HCT116 (cell line): ENCODE results near the gene RAP1A. TPM values are rescaled to one million over a fixed set of nuclear protein-coding genes. Genes with fewer than 3 reads are reported as not detected.

ENCODE experiments used
- ATAC-seq: fragments of 200-7000 bp; cut with Tn5 transposase; 2 replicates; pipeline ENCODE4 v1.9.1; 2020; ENCODE audit warnings: mild to moderate bottlenecking, moderate library complexity
- BruUV-seq: library from RNA; stranded (reverse); fragments of 400-500 nt; replicated peaks from 2 replicates; lab custom pipeline; 2021; lab: Mats Ljungman, UMichigan
- CTCF ChIA-PET: fragments of 300-600 bp; sonication (Branson Sonifier 250); formaldehyde crosslinking; loops from one replicate; lab custom pipeline; 2021; ENCODE audit warnings: antibody characterized with exemption; lab: Charles Lee
- POLR2A ChIA-PET: fragments of 300-600, 350-600 bp; sonication (Branson Sonifier 250); formaldehyde crosslinking; loops from one replicate; lab custom pipeline; 2021; ENCODE audit warnings: antibody characterized with exemption; lab: Charles Lee
- RAD21 ChIA-PET, 2 experiments: fragments of 300-600 bp; sonication (Branson Sonifier 250); formaldehyde crosslinking; loops; one replicate each; lab custom pipeline; 2023; ENCODE audit warnings: low total read pairs in 2 of 2; ENCODE audit not compliant: uncharacterized antibody in 2 of 2, unreplicated experiment in 2 of 2, low non-redundant PET in 1 of 2; lab: Charles Lee
- DNase-seq: peaks from one replicate; pipeline ENCODE4 v3.0.0-alpha.2; 2010; ENCODE audit warnings: low read depth, low spot score
- H2AFZ ChIP-seq: fragments of 200-600 bp; shearing (Covaris generic), sonication (generic); 2 replicates; pipeline ENCODE4 v1.6.1; 2017; ENCODE audit warnings: low read depth, mixed run types, mixed read lengths, antibody characterized with exemption, low read length; ENCODE audit not compliant: poor library complexity, severe bottlenecking
- H3K27ac ChIP-seq: 2 replicates; pipeline ENCODE4 v1.5.1; 2012; ENCODE audit warnings: low read depth, low read length
- H3K27me3 ChIP-seq: fragments of 200-600 bp; sonication (generic); 2 replicates; pipeline ENCODE4 v1.6.1; 2016; ENCODE audit warnings: mixed run types, low read length, mixed read lengths; ENCODE audit not compliant: insufficient read depth
- H3K36me3 ChIP-seq, 2 experiments: fragments of 200-500 bp in 1 of 2; fragments of 200-600 bp in 1 of 2; sonication (Bioruptor generic) in 1 of 2; sonication (generic) in 1 of 2; 2 replicates each; pipeline versions ENCODE4 v1.5.1 to v1.6.1; 2014 to 2016; ENCODE audit warnings: low read length in 2 of 2, inconsistent platforms in 1 of 2, mixed read lengths in 1 of 2, mixed run types in 1 of 2; ENCODE audit not compliant: insufficient read depth in 2 of 2, control insufficient read depth in 1 of 2
- H3K4me1 ChIP-seq, 2 experiments: fragments of 200-600 bp in 1 of 2; sonication (generic) in 1 of 2; 2 replicates each; pipeline versions ENCODE4 v1.5.1 to v1.6.1; 2012 to 2017; ENCODE audit warnings: low read length in 2 of 2, inconsistent platforms in 1 of 2, mild to moderate bottlenecking in 1 of 2, mixed read lengths in 1 of 2, mixed run types in 1 of 2, moderate library complexity in 1 of 2; ENCODE audit not compliant: insufficient read depth in 2 of 2, control insufficient read depth in 1 of 2
- H3K4me2 ChIP-seq: fragments of 200-600 bp; sonication (generic); 2 replicates; pipeline ENCODE4 v1.6.1; 2017; ENCODE audit warnings: mixed run types, low read length, mixed read lengths
- H3K4me3 ChIP-seq, 2 experiments: fragments of 200-600 bp in 1 of 2; sonication (generic) in 1 of 2; replicated peaks in 1 of 2; 2 replicates each; pipeline ENCODE4 v1.5.1; 2011 to 2016; ENCODE audit warnings: low read length in 2 of 2, control low read depth in 1 of 2, low read depth in 1 of 2, mild to moderate bottlenecking in 1 of 2, mixed read lengths in 1 of 2, mixed run types in 1 of 2
- H3K79me2 ChIP-seq: fragments of 200-600 bp; sonication (generic); 2 replicates; pipeline ENCODE4 v1.6.1; 2017; ENCODE audit warnings: mild to moderate bottlenecking, mixed run types, low read length, moderate library complexity, mixed read lengths; ENCODE audit not compliant: insufficient read depth
- H3K9ac ChIP-seq: fragments of 200-600 bp; sonication (generic); 2 replicates; pipeline ENCODE4 v1.6.1; 2016; ENCODE audit warnings: low read length, mixed read lengths
- H3K9me2 ChIP-seq: fragments of 200-600 bp; sonication (generic), shearing (Covaris generic); 2 replicates; pipeline ENCODE4 v1.6.1; 2017; ENCODE audit warnings: mixed run types, mild to moderate bottlenecking, moderate library complexity; ENCODE audit not compliant: insufficient read depth
- H3K9me3 ChIP-seq, 2 experiments: fragments of 200-500 bp in 1 of 2; fragments of 200-600 bp in 1 of 2; sonication (Bioruptor generic) in 1 of 2; sonication (generic) in 1 of 2; 2 replicates each; pipeline ENCODE4 v1.6.1; 2014 to 2017; ENCODE audit warnings: low read length in 2 of 2, mixed read lengths in 2 of 2, inconsistent platforms in 1 of 2, low read depth in 1 of 2, mild to moderate bottlenecking in 1 of 2, mixed run types in 1 of 2, moderate library complexity in 1 of 2; ENCODE audit not compliant: control insufficient read depth in 1 of 2, insufficient read depth in 1 of 2
- H4K20me1 ChIP-seq: fragments of 200-600 bp; sonication (generic), shearing (Covaris generic); 2 replicates; pipeline ENCODE4 v1.6.1; 2017; ENCODE audit warnings: mixed run types, mild to moderate bottlenecking, moderate library complexity; ENCODE audit not compliant: insufficient read depth
- CBX3 ChIP-seq: IDR thresholded peaks from 2 replicates; pipeline ENCODE4 v1.6.1; 2012; ENCODE audit warnings: low read depth
- CEBPB ChIP-seq: IDR thresholded peaks from 2 replicates; pipeline ENCODE4 v1.6.1; 2012; ENCODE audit warnings: low read depth
- EGR1 ChIP-seq: IDR thresholded peaks from 2 replicates; pipeline ENCODE4 v1.6.1; 2012; ENCODE audit warnings: low read depth
- ELF1 ChIP-seq: IDR thresholded peaks from 2 replicates; pipeline ENCODE4 v1.6.1; 2012; ENCODE audit warnings: low read depth, borderline replicate concordance
- EZH2phosphoT487 ChIP-seq: fragments of 200-600 bp; IDR thresholded peaks from 2 replicates; pipeline ENCODE4 v1.6.1; 2018; ENCODE audit warnings: antibody characterized with exemption, borderline replicate concordance
- JUND ChIP-seq: IDR thresholded peaks from 2 replicates; pipeline ENCODE4 v1.6.1; 2012
- POLR2AphosphoS5 ChIP-seq: IDR thresholded peaks from 2 replicates; pipeline ENCODE4 v1.6.1; 2011; ENCODE audit warnings: mild to moderate bottlenecking, low read depth, low read length, moderate library complexity
- RAD21 ChIP-seq: IDR thresholded peaks from 2 replicates; pipeline ENCODE4 v1.6.1; 2012; ENCODE audit warnings: low read depth, mild to moderate bottlenecking
- SIN3A ChIP-seq: IDR thresholded peaks from 2 replicates; pipeline ENCODE4 v1.6.1; 2012; ENCODE audit warnings: low read depth
- SRF ChIP-seq: IDR thresholded peaks from 2 replicates; pipeline ENCODE4 v1.6.1; 2012; ENCODE audit warnings: low read depth
- YY1 ChIP-seq: IDR thresholded peaks from 2 replicates; pipeline ENCODE4 v1.6.1; 2011; ENCODE audit warnings: low read length, low read depth, moderate library complexity, mild to moderate bottlenecking; ENCODE audit not compliant: insufficient replicate concordance; ENCODE audit errors: extremely low read depth
- ZFX ChIP-seq: fragments of 450-650 bp; IDR thresholded peaks from 2 replicates; pipeline ENCODE4 v1.6.1; 2017
- intact Hi-C: fragments of 100-400 bp; cut with micrococcal nuclease; formaldehyde crosslinking; loops from 2 replicates; pipeline ENCODE4 v1.10.0; 2022
- total RNA-seq: library from RNA; stranded (reverse); gene quantifications from one replicate; pipeline ENCODE4 v1.2.1, GENCODE V29; 2021; ENCODE audit not compliant: unreplicated experiment
- TF ChIP-seq, protein P1 (sequence below): IDR thresholded peaks from 2 replicates; pipeline ENCODE4 v1.6.1; 2012
- TF ChIP-seq, protein P2 (sequence below): IDR thresholded peaks from 2 replicates; pipeline ENCODE4 v1.6.1; 2012
- TF ChIP-seq, protein P3 (sequence below): IDR thresholded peaks from 2 replicates; pipeline ENCODE4 v1.6.1; 2012; ENCODE audit warnings: low read depth
- TF ChIP-seq, protein P4 (sequence below): IDR thresholded peaks from 2 replicates; pipeline ENCODE4 v1.6.1; 2011; ENCODE audit warnings: mild to moderate bottlenecking, low read length, moderate library complexity; ENCODE audit not compliant: insufficient replicate concordance; ENCODE audit errors: extremely low read depth
- TF ChIP-seq, protein P5 (sequence below), 3 experiments: fragments of 200-600 bp in 1 of 3; sonication (generic) in 1 of 3; IDR thresholded peaks in 2 of 3; conservative IDR thresholded peaks in 1 of 3; 2 replicates each; pipeline ENCODE4 v1.5.1; 2012 to 2017; ENCODE audit warnings: low read depth in 2 of 3, low read length in 2 of 3, antibody characterized with exemption in 1 of 3, borderline replicate concordance in 1 of 3, control low read depth in 1 of 3, mild to moderate bottlenecking in 1 of 3, mixed read lengths in 1 of 3, mixed run types in 1 of 3, moderate library complexity in 1 of 3; ENCODE audit not compliant: insufficient read depth in 1 of 3

RAP1A gene
- total RNA-seq, 1 experiment from 2014 or later: 46.2 TPM

DNA sequence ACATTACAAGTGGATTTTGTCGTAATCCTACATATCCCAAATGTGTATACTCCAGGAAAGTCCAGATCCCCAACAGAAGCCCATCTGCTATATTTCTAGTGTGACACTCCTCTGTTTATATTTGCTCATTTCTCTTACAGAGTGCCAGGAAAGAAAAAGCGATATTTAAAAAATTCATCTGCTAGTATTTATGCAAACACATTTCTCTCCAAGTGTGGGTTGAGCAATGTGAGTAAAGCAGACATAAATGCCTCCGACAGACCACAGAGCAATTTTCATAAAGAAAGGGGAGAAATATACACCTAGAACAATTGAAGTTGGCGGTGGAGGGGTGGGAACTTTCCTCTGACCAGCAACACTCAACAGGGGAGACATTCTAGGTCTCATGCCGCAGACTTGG is 22.2 kb upstream of the RAP1A start:
- H3K4me1 ChIP-seq: peaks cover 15 to 19% of the 10 kb centered on the region in 2 experiments
- H3K9ac ChIP-seq: no peak overlapping the region
- H3K79me2 ChIP-seq: no peaks in the 10 kb centered on the region
- no peaks in the 10 kb centered on the region for H3K36me3 ChIP-seq
- no peak overlapping the region for H3K27ac ChIP-seq
- H3K4me2 ChIP-seq: no peak overlapping the region
- no peak for TF ChIP-seq ZFX
- no peak for TF ChIP-seq ELF1
- TF ChIP-seq, protein P1, sequence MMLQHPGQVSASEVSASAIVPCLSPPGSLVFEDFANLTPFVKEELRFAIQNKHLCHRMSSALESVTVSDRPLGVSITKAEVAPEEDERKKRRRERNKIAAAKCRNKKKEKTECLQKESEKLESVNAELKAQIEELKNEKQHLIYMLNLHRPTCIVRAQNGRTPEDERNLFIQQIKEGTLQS: no peak
- TF ChIP-seq, protein P2, sequence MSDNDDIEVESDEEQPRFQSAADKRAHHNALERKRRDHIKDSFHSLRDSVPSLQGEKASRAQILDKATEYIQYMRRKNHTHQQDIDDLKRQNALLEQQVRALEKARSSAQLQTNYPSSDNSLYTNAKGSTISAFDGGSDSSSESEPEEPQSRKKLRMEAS: no peak
- TF ChIP-seq CEBPB: no peak
- TF ChIP-seq POLR2AphosphoS5: no peak
- no peak for TF ChIP-seq EGR1
- TF ChIP-seq, protein P3, sequence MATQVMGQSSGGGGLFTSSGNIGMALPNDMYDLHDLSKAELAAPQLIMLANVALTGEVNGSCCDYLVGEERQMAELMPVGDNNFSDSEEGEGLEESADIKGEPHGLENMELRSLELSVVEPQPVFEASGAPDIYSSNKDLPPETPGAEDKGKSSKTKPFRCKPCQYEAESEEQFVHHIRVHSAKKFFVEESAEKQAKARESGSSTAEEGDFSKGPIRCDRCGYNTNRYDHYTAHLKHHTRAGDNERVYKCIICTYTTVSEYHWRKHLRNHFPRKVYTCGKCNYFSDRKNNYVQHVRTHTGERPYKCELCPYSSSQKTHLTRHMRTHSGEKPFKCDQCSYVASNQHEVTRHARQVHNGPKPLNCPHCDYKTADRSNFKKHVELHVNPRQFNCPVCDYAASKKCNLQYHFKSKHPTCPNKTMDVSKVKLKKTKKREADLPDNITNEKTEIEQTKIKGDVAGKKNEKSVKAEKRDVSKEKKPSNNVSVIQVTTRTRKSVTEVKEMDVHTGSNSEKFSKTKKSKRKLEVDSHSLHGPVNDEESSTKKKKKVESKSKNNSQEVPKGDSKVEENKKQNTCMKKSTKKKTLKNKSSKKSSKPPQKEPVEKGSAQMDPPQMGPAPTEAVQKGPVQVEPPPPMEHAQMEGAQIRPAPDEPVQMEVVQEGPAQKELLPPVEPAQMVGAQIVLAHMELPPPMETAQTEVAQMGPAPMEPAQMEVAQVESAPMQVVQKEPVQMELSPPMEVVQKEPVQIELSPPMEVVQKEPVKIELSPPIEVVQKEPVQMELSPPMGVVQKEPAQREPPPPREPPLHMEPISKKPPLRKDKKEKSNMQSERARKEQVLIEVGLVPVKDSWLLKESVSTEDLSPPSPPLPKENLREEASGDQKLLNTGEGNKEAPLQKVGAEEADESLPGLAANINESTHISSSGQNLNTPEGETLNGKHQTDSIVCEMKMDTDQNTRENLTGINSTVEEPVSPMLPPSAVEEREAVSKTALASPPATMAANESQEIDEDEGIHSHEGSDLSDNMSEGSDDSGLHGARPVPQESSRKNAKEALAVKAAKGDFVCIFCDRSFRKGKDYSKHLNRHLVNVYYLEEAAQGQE: no peak
- no peak for TF ChIP-seq SIN3A
- TF ChIP-seq YY1: no peak
- no peak for TF ChIP-seq EZH2phosphoT487
- TF ChIP-seq RAD21: no peak
- TF ChIP-seq, protein P4, sequence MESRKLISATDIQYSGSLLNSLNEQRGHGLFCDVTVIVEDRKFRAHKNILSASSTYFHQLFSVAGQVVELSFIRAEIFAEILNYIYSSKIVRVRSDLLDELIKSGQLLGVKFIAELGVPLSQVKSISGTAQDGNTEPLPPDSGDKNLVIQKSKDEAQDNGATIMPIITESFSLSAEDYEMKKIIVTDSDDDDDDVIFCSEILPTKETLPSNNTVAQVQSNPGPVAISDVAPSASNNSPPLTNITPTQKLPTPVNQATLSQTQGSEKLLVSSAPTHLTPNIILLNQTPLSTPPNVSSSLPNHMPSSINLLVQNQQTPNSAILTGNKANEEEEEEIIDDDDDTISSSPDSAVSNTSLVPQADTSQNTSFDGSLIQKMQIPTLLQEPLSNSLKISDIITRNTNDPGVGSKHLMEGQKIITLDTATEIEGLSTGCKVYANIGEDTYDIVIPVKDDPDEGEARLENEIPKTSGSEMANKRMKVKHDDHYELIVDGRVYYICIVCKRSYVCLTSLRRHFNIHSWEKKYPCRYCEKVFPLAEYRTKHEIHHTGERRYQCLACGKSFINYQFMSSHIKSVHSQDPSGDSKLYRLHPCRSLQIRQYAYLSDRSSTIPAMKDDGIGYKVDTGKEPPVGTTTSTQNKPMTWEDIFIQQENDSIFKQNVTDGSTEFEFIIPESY: no peak
- no peak for TF ChIP-seq CBX3
- TF ChIP-seq, protein P5, sequence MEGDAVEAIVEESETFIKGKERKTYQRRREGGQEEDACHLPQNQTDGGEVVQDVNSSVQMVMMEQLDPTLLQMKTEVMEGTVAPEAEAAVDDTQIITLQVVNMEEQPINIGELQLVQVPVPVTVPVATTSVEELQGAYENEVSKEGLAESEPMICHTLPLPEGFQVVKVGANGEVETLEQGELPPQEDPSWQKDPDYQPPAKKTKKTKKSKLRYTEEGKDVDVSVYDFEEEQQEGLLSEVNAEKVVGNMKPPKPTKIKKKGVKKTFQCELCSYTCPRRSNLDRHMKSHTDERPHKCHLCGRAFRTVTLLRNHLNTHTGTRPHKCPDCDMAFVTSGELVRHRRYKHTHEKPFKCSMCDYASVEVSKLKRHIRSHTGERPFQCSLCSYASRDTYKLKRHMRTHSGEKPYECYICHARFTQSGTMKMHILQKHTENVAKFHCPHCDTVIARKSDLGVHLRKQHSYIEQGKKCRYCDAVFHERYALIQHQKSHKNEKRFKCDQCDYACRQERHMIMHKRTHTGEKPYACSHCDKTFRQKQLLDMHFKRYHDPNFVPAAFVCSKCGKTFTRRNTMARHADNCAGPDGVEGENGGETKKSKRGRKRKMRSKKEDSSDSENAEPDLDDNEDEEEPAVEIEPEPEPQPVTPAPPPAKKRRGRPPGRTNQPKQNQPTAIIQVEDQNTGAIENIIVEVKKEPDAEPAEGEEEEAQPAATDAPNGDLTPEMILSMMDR (IDR thresholded peaks at IDR 0.05 in 2 of 3, conservative IDR thresholded peaks at IDR 0.05 in 1 of 3; ENCODE audit: borderline replicate concordance in 1 of 3, insufficient read depth in 1 of 3, low read depth in 2 of 3, low read length in 2 of 3): no peak
- no peak for TF ChIP-seq SRF
- TF ChIP-seq JUND: no peak
- no peaks in the 10 kb centered on the region for H3K9me3 ChIP-seq
- no peak overlapping the region for H3K4me3 ChIP-seq
- RAD21 ChIA-PET: no interaction called here
- no peak overlapping the region for H2AFZ ChIP-seq
- intact Hi-C loops: no loop called here
- no TSS peak for BruUV-seq
- ATAC-seq: no peak
- POLR2A ChIA-PET: no interaction called here
- H4K20me1 ChIP-seq: no peaks in the 10 kb centered on the region
- H3K27me3 ChIP-seq: no peaks in the 10 kb centered on the region
- DNase-seq: no peak
- no peaks in the 10 kb centered on the region for H3K9me2 ChIP-seq
- CTCF ChIA-PET: no interaction called here
